Glomerular endothelial cell (primary cell): ENCODE data around the gene COLGALT1. TPM values are rescaled to one million over a fixed set of nuclear protein-coding genes. Genes with fewer than 3 reads are reported as not detected.
"Not testable (repeated sequence)": the region's sequence is repeated elsewhere in the genome, so short reads cannot be mapped to it uniquely, and the experiment has no call there.

Source experiments
- DNase-seq: peaks from one replicate; pipeline ENCODE4 v3.0.0-alpha.2; 2011; ENCODE audit warnings: low read depth, low spot score; ENCODE audit errors: extremely low read depth
- total RNA-seq: library from RNA; depleted of rRNA; stranded (reverse); fragments of >200 nt; gene quantifications from 2 replicates; pipeline ENCODE4 v1.2.3, GENCODE V29; 2015

Gene COLGALT1
- total RNA-seq, 1 donor from 2014 or later = 462 TPM

GRCh38 chr19:17532116-17532515 is 23.3 kb upstream of the COLGALT1 start:
- DNase-seq = no peak

DNA sequence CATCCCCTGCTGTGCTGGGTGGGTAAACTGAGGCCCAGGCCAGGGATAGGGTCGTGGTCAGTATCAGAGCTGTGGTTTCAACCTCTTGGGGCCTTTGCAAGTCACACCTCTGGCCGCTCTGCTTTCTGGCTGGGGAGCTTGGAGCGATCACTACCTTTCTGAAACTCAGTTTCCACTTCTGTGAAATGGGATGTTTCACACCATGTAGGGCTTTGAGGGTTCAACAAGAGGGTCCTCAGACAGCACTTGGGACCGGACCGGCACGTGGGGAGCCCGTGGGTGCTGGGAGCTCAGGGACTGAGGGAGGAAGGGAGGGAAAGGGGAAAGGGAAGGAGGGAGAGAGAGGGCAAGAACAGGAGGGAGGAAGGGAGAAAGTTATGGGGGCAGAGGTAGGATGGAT is 22.9 kb upstream of the COLGALT1 start:
- no peak for DNase-seq

GRCh38 chr19:17534767-17535166 is 20.7 kb upstream of the COLGALT1 start:
- DNase-seq = no peak

DNA sequence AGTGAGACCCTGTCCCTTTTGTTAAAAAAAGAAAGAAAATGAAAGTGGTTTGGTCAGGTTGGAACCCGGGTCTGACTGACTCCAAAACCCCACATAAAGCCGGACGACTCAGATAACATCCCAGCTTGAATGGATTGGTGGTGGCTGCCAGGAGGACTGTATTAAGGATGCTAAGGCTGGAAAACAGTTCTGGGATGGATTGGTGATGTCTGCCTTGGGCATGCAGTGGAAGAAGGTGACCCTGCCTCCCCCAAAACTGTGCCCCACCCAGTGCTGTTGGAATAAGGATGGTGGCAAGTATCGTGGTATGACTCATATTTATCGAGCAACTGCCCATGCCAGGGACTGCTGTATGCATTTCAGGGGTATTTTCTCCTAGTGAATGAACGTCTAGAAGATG is 18.5 kb upstream of the COLGALT1 start:
- no peak for DNase-seq

DNA sequence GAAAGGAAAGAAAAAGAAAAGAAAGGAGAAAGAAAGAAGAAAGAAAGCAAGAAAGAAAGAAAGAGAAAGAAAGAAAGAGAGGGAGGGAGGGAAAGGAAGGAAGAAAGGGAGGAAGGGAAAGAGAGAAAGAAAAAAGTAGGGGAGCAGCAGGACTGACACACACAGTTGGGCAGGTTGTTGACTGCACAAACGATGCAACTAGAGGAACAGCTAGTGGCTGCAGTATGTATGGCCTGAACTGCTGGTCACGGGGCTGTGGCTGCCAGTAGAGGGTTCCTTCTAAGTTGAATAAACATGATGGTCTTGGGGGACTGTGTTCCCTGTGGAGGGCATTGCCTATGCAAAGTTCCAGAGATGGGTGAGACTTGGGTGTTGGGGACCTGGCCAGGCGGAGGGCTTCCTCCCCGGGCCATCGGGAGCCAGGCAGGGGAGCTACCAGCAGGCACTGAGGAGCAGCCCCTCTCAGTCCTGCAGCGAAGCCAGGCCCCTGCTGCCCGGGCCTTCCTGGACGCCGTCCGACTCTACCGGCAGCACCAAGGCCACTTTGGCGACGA is 16.7 kb upstream of the COLGALT1 start:
- no peak for DNase-seq

DNA sequence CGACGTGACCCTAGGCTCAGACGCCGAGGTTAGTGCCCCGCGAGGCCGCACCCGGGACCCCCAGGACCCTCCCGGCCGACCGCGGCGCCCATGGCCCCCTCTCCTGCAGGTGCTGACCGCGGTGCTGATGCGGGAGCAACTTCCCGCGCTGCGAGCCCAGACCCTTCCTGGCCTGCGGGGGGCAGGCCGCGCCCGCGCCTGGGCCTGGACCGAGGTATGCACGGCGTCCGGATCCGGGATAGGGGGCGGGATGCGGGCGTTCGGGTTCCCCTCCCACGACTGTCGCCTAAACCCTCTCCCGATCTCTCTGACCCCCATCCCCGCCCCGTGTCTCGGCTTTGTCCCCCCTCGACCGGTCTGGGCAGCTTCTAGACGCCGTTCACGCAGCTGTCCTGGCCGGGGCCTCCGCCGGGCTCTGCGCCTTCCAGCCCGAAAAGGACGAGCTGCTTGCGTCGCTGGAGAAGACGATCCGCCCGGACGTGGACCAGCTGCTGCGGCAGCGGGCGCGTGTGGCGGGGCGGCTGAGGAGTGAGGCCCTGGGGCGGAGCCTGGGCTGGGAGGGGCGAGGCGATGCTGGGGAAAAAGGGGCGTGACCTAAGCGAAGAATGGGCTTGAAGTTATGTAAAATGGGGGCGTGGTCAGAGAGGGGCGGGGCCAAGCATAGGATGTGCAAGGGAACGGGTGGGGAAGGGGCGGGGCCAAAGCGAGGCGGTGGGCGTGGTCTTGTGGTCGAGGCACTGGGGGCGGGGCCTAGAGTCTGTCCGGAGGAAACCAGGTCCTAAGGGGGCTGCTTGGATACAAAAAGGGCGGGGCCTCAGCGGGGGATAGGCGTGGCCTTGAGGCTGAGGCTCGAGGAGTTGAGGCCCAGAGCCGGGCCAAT is 16.0 kb upstream of the COLGALT1 start:
- DNase-seq = peak; percentile 68

DNA sequence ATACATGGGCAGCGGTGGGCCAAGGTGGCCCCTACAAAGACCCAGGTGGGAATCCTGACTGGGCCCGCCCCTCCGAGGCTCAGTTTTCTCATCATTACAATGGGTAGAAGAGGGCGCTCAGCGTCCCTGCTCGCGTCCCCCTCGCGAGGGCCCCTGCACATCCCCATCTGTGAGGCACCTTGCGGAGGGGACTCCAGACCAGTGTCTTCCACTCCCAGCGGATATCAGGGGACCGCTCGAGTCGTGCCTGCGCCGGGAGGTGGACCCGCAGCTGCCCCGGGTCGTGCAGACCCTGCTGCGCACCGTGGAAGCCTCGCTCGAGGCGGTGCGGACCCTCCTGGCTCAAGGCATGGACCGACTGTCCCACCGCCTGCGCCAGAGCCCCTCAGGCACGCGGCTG is 15.3 kb upstream of the COLGALT1 start:
- DNase-seq = no peak

- no peak for DNase-seq
Observed at GRCh38 chr19:17541184-17541759, 14.2 kb upstream of the COLGALT1 start.

DNA sequence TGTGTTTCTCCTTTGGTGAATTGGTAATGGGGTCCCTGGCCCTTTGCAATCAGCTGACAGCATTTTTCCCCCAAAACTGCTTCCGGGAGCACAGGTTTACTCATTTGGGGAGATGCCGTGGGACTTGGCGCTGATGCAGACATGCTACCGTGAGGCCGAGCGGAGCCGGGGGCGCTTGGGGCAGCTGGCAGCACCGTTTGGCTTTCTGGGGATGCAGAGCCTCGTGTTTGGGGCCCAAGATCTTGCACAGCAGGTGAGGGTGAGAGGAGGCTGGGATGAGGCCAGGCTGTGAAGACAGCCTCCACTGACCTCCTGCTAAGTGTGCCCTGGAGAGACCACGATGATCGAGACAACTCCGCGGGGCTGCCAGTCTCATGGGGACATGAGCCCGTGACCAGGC is 13.4 kb upstream of the COLGALT1 start:
- DNase-seq = no peak

- no peak for DNase-seq
Observed at GRCh38 chr19:17542793-17543582, 12.5 kb upstream of the COLGALT1 start.

DNA sequence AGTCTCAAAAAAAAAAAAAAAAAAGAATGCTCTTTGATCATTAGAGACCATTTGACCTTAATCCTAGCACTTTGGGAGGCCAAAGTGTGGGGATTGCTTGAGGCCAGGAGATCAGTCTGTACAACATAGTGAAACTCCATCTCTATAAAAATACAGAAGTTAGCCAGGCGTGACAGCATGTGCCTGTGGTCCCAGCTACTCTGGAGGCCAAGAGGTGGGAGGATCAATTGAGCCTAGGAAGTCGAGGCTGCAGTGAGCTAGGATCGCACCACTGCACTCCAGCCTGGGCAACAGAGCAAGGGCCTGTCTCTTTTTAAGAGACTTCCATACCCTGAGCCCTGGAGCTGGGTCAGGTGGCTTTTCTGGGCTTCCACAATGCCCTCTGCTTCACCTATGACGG is 11.5 kb upstream of the COLGALT1 start:
- no peak for DNase-seq

GRCh38 chr19:17544418-17544817 is 11.0 kb upstream of the COLGALT1 start:
- DNase-seq = no peak

- DNase-seq = no peak
Observed at GRCh38 chr19:17548145-17548544, 7.3 kb upstream of the COLGALT1 start.

- no peak for DNase-seq
Observed at GRCh38 chr19:17549085-17549740, 6.2 kb upstream of the COLGALT1 start.

GRCh38 chr19:17550076-17550667 is 5.3 kb upstream of the COLGALT1 start:
- no peak for DNase-seq

- not testable (repeated sequence) for DNase-seq
Observed at GRCh38 chr19:17552735-17553134, 2.7 kb upstream of the COLGALT1 start.

GRCh38 chr19:17553256-17553655 is 2.2 kb upstream of the COLGALT1 start:
- peak; percentile 96 for DNase-seq

DNA sequence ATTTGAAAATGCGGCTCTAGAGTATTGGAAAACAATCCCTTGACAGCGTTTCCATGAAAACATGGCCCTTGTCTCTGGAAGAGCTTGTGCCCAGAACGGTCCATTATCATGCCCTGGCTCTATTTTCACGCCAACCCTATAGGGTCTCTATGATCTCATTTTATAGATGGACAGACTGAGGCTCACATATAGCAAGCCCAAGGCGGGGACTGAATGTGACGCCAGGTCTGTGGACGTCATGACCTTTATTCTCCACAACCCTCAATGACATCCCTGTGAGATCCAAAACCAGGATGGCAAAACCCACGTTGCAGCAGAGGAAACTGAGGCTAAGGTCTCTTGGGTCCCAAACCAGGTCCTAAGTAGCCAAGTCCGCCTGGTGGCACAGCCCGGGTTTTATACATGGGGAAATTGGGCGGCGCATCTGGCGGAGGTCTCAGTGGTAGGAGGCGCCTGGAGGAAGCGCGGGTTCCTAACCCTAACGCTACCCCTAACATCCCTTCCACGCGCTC is 425 bp upstream of the COLGALT1 start:
- no peak for DNase-seq

GRCh38 chr19:17555929-17556813 is 722 bp downstream of the COLGALT1 start:
- DNase-seq = no peak
